Left colon (tissue), 2 donors: ENCODE measurements around the gene PTPRD. TPM values are rescaled to one million over a fixed set of nuclear protein-coding genes. Genes with fewer than 3 reads are reported as not detected.

Experiments used
- ATAC-seq: fragments of 200-7000 bp; cut with Tn5 transposase; one replicate; pipeline ENCODE4 v1.9.1; 2020; ENCODE audit warnings: mild to moderate bottlenecking, moderate library complexity
- DNase-seq, 2 donors: peaks; one replicate each; pipeline ENCODE4 v3.0.0-alpha.2; 2020
- intact Hi-C, 2 donors: fragments of 100-400 bp; cut with DNase I in 1 of 2; cut with micrococcal nuclease in 1 of 2; formaldehyde crosslinking; loops; one replicate each; pipeline versions ENCODE4 v1.11.2 to v1.14.0; 2022; cut with DNase I, micrococcal nuclease
- total RNA-seq, 2 donors: library from RNA; stranded (reverse); fragmentation: NEBNext Ultra II Directional; extraction: Animal tissue kit (Norgen Biotek cat#: 25700); gene quantifications; one replicate each; pipeline ENCODE4 v1.2.1, GENCODE V29; 2021
- donor health status: DM: no; HTN: no; CAD: no.
- donor health status: DM: yes; HTN: yes; CAD: no.

The PTPRD gene
- total RNA-seq, 2 donors from 2014 or later = 95.1 to 107 TPM

DNA sequence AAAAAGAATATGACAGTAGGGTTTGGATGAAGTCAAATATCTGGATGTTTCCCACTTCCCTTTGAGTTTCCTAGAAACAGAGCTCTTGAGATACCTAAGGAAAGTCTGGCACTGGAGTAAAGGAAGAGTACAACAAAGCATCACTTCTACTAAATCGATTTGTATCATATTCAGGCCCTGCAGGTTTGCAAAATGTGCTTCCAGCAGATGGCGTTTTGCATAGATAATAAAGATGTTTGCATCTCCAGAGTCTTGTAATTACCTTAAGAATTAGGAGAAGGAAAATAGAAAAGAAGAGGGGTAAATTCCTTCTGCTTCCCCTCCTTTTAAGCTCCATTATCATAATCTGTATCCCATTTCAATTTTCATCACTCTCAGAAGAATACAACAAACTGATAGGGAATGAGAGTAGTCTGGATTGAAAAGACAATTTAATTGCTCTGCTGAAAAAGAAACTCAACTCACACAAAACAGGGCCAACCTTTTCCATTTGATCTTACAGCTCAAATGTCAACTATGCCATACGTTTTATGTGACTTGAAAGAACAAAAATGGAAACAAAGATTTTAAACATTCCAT, 380.4 kb downstream of the PTPRD start:
- DNase-seq = no peak
- ATAC-seq = no peak

DNA sequence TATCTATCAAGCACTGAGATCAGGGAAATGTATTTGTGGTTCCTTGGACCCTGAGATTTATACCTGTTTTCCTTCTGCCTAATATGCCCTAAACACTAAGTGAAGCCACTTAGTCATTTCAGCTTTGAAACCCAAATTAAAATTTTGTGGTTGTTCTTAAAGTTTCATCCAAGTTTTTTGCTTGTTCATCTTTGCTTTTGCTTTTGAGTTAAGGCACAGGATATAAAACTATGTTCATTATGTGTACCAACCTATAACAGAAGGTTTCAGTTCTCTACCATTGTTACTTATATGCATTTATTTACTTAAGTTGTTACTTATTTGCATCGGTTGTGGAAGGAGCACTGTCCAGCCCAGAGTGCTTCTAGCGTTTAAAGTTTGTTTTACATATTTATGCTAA, 382.3 kb downstream of the PTPRD start:
- DNase-seq = no peak
- intact Hi-C loops = no loop called here
- no peak for ATAC-seq

More for the DNA sequence above, 380.4 kb downstream of the PTPRD start:
- intact Hi-C loops = no loop called here

DNA sequence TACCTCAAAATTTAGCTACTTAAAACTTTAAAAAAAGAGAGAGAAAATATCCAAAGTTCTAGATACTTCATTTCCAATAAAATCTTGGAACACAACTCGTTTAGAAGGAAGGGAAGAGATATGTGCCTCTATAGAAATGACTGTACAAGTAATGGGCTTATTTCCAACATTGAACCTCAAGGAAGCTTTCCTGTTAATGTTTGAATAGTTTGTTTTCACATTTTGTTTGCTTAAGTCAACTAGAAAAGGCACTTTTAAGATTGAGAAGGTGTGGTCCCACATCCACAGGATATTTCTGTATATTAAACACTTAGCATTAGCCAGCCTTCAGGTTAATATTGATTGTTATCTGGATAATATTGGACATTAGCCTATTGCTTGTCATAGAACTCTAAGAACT, 384.7 kb downstream of the PTPRD start:
- DNase-seq (no peak), ATAC-seq (no peak)
- intact Hi-C loops = no loop called here

DNA sequence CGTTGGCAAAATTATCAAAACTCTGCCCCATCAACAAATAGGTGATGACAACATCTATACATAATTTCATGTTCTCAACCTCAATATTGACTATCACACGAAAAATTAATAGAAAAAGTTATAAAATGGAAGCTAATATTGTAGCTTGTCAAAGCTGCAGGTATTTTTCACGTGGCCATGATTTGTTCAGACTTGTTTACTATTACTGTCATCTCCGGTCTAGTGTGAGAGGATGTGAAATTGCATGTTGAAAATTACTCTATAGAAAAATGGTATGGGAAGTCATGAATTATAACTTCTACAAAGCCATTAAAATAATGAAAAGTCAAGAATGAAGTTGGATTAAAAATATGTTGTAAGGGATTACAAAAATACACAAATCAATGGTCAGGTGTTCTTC, 385.8 kb downstream of the PTPRD start:
- ATAC-seq = no peak

DNA sequence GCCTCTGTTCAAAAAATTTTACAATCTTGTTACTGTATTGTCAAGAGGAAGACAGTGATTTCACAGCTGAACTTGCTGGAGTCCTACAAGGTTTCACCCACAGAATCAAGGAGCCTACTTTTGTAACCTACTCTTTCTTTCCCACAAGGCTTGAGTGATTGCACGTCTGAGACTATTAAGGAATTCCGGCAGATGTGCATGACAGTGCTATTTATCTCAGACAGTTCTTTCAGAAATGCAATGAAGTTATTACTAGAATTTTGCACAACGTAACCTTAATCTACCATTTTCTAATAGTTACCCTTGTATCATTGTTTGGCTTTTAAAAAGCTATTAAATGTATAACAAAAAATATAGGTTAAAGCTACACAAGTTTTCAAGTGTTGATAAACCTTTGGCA, 400.1 kb downstream of the PTPRD start:
- ATAC-seq = no peak
- no peak for DNase-seq
- intact Hi-C loops = no loop called here

More for the DNA sequence above, 385.8 kb downstream of the PTPRD start:
- no peak for DNase-seq
- intact Hi-C loops = no loop called here

DNA sequence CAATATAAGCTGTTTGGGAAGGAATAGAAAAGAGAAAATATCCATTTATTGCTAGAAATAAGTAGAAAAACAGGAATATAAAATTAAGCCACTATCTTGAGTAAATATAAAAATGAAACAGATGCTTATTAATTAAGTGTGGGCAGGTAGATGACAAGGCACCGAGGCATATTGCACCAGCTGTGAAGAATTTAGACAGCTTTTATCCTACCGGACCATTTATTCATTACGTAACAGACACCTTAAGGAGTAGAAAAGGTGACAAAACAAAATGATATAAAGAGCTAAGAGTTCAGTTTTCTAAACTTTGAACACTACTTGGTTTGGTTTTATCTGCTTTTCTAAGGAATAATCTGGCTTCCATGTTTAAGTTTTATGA, 404.1 kb downstream of the PTPRD start:
- intact Hi-C loops = no loop called here
- DNase-seq (no peak), ATAC-seq (no peak)

DNA sequence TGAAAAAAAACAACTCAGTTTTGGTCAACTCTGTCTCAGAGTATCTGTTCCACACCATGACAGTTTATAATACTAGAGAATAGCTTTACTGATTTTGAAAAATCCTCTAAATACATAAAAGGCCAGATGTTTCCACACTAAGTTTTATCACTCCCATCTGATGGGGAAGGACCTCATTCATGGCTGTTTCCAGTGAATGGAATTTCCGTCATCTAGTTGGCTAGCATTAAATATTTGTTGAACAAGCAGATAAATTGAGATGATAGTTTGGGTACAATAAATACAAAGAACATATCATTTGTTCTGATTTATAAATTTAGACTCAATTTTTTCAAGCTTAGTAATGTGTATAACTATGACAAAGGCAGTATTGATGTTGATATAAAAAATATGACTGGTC, 408.5 kb downstream of the PTPRD start:
- no peak for DNase-seq
- no peak for ATAC-seq
- intact Hi-C loops = no loop called here

DNA sequence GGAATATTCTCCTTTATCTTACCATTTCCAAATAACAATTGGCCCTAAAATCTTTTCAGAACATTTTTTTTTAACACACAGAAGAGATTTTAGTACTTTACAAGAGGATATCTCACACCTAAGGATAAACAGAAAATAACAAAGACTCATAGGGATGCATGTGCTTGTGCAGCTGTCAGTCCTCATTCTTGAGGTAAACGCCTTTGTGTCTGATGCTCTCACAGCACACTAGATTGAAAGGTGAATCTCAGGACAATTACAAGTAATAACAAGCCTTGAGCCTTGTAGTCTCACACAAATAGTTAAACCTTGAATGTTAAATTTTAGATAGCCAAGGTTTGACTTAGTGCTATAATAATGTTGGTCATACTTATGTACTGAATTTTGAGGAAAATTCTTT, 439.2 kb downstream of the PTPRD start:
- DNase-seq (no peak), ATAC-seq (no peak)
- intact Hi-C loops = no loop called here

DNA sequence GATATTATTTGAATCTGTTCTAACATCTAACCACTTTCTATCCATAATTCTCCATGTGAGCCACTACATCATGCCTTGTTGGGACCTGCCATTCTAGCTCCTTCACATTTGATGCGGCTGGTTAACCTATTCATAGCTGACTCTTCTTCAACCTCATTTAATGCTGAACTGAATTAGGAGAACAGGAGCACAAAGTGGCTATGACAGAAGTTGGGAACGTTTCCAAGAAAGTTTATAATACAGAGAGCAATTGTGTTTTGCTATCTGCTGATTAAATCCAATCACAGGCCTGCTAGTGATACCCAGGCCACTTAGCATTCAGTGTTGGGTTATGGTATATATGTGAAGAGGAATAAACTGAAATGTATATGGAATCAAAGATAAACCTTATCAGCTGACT, 440.3 kb downstream of the PTPRD start:
- intact Hi-C loops = no loop called here
- DNase-seq (no peak), ATAC-seq (no peak)

DNA sequence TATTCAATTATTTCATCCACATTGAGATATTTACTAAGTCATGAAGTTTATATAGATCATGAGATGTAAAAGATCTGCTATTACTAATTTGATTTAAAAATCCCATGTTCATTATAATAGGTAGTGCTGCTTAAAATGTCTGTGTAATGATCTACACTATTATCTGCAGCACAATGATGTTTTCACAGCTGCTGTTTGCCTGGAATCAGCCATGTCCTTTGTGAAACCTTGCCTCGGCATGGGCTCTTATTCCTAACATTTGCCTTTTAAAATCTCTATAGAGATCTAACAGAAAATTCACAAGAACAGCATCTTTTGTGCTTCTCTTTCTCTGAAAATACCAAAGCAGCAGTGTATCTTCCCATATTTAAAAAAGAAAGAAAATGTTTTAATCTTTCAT, 444.6 kb downstream of the PTPRD start:
- intact Hi-C loops = no loop called here
- ATAC-seq (no peak), DNase-seq (no peak)

DNA sequence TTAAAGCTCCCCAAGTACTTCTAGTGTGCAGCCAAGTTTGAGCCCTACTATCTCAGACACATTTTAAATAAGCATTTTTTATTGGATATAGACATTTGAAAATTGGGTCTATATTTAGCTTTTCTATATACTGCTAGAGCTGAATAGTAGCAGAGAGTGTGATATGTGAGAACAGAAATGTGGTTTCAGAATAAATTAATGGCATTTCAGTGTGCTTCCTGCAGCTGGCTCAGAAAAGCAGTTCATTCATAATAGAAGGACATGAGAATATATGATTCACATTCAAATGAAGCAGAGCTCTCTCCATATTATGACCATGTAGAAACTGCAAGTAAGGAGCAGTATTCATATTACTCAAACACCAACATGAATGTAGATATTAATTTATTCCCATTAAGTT, 464.0 kb downstream of the PTPRD start:
- ATAC-seq (no peak), DNase-seq (no peak)
- intact Hi-C loops = no loop called here

DNA sequence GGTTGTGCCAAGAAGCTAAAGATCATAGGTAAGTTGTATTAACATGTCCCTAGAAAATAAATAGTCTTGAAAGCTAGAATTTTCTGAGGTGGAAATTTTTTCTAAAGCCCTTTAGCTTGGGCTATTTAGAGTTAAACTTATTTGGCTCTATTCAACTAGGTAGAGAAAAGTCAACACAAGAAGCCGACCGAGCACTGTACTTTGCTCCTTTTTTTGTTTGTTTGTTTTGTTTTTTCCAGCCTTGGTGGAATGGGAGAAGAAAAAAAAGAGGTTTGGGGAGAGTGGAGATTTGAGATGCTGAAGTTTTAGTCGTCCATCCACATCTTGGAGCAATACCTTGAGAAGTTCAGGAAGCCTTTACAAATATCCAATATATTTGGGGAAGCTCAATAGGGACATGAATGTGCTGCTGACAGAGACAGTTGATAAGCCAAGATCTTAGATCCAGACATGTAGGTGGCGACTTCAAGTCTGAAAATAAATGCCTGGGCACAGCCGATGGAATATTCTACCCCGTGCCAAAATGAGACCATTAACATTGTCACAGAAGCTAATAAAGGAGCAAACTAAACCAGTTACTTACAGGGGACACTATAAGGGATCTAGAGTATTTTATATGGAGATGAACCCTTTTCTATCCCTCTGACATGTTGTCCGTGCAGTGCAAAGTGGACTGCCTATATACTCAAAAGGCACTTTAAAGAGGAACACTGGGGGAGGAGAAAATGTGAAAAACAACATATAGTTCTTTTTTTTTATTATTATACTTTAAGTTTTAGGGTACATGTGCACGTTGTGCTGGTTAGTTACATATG, 466.1 kb downstream of the PTPRD start:
- ATAC-seq (no peak), DNase-seq (no peak)
- intact Hi-C loops = no loop called here

DNA sequence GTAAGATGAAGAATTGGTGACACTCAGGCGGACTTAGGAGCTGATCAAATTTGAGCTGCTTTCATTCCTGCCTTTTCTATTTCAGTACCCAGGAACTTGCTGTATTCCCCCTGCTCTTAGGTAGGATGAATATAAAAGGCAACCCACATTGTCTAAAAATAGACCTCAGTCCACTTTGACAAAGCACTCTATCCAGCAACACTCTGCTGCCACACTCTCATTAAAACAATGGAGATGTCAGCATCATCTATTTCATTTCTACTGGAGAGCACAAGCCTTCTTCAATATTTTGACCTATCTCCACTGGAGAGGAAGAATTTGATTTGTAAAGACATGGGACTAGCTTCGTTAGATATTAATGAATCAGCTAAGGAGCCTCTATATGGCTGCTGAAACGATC, 468.4 kb downstream of the PTPRD start:
- DNase-seq (no peak), ATAC-seq (no peak)
- intact Hi-C loops = no loop called here

DNA sequence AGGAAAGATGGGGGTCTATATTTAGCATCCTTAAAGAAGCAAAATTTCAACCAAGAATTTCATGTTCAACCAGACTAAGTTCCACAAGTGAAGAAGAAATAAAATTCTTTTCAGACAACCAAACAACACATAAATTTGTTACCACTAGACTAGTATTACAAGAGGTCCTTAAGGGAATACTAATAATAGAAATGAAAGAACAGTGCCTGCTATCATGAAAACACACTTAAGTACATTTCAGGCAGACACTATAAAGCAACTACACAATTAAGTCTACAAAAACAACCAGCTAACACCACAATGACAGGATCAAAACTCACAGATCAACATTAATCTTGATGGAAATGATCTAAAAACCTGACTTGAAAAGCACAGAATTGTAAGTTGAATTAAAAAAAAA, 477.2 kb downstream of the PTPRD start:
- ATAC-seq (no peak), DNase-seq (no peak)
- intact Hi-C loops = no loop called here

DNA sequence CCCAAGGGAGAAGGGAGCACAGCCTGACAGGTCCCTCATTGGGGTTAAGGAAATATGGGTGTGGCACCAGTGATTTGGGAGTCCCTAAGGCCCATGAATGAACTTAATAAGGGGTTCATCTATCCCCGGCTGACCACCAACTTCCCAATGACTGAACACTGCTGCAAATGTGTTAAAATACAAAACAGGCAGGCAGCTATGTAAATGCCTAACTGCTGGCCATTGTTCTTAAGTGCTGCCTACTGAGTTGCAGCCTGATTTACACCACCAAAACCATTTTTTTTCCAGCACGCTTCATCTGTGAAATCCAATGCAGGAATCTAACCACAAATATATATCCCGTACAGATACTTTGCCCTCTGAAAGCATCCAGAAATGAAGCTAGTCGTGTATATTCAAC, 478.5 kb downstream of the PTPRD start:
- intact Hi-C loops = no loop called here
- no peak for DNase-seq
- no peak for ATAC-seq

DNA sequence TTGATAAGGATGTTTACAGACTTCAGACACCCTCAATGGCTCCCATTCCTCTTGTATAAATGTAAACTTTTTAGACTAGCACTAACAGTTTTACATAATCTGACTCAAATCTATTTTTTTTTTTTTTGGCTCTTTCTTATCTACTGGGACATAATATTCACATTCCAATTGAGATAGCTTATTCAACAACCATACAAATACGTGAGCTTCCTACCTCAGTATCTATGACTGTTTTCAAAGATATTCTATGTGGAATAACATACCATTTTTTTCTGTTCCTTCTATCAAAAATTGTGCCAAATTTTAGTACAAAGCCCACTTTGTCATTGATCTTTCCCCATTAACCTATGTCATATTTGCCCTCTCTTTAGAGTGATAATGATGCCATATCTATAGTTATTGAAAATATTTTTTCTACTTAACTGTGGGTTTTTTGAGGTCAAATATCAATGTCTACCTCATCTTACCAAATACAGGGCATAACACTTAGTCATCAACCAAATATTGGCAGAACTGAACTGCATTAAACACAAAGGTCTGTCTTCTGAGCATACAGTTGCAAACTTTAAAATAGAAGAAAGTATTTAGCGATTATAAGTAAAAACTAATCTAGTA, 482.6 kb downstream of the PTPRD start:
- intact Hi-C loops = no loop called here
- ATAC-seq (no peak), DNase-seq (no peak)

DNA sequence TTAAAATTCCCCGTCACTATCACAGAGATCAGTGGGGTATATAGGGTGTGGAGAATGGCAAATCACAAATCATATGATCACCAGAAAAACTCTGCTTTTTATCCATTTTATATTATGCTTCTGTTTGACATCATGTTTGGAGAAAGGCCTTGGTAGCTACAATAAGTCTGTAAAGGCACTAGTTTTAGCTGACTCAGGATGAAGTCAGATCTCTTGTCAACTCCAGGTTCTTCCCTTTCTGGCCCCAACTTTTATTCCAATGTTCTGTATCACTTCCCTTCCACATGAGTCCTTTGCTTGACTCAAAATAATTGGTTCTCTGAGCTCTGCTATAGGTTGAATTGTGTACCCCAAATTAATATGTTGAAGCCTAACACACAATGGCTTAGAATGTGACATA, 484.9 kb downstream of the PTPRD start:
- DNase-seq = no peak
- intact Hi-C loops = no loop called here
- no peak for ATAC-seq

DNA sequence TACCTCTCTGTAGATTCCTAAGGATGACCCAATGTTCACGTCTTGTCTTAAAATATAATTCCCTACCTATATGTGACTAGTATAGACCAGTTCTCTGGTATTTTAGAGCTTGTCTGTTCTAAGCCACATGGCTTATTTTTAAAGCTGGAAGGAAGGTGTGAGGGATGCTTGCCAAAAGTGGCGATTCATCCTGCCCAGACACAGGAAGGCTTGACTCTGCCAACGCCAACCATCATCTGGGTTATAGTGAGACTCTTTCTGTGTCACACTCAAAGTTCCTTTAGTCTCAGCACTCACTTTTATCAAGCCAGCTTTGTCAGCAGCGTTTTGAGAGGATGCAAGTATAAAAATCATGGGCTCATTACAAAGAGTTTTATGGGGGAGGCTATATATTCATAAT, 500.0 kb downstream of the PTPRD start:
- ATAC-seq (no peak), DNase-seq (no peak)
- intact Hi-C loops = no loop called here

DNA sequence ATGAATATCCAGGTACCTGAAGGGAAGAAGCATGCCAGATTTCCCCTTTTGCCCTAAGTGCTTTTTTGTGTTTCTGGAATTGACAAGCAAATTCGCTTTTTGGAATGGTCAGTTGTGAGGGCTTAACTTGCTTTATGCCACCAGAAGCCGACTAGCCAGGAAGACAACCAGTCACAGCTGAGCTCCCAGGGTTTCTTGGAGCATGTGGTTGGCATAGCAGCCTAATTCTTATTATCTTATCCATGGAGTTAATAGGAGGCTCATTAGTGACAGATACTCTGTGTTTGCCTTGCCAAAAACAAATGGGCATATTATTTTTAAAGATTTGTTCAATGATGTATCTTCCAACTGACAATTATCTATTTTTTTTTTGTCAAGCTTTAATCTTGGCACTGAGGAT, 500.7 kb downstream of the PTPRD start:
- DNase-seq (no peak), ATAC-seq (no peak)
- intact Hi-C loops = no loop called here

DNA sequence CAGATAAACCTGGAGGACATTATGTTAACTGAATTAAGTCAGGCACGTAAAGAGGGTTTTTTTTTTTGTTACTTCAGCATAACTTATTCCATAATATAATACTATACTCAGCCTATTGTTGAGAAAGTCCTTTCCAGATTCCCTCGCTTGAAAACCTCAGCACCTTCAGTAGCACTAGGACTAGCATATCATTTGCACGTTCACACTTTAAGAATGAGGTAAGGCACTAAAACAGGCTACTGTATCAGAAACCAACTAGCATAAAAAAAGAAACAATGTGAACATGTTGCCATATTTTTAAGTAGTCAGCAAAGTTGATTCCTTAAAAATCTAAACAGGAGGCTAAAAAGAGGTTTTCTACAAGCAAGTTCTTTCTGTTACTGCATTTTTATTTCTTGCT, 504.0 kb downstream of the PTPRD start:
- DNase-seq (no peak), ATAC-seq (no peak)
- intact Hi-C loops = no loop called here

DNA sequence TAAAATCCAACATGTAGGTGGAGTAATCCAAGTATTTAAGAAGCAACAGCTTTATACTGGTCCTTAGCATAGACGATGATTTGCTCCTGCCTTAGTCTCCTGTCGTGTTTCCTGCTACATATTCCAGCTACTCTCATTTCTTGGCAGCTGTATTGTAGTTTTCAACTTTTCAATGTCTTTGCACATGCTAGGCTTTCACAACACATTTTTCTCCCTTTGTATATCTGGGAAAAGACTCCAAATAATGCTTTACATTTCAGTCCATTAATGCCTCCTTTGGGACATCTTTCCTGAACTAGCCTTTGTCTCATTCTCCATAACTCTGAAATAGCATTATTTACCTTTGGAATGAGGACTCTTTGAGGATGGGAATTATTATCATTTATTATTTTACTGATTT, 508.0 kb downstream of the PTPRD start:
- intact Hi-C loops = no loop called here
- no peak for DNase-seq
- no peak for ATAC-seq
